IMR-90 (cell line): ENCODE measurements around the gene TAC4. TPM values are rescaled to one million over a fixed set of nuclear protein-coding genes. Genes with fewer than 3 reads are reported as not detected.

Experiments
- ATAC-seq: fragments of 200-7000 bp; cut with Tn5 transposase; 2 replicates; pipeline ENCODE4 v1.9.1; 2020; ENCODE audit warnings: low read depth, mild to moderate bottlenecking, moderate library complexity
- BruUV-seq: library from RNA; stranded (reverse); fragments of 400-500 nt; replicated peaks from 2 replicates; lab custom pipeline; 2021; lab: Mats Ljungman, UMichigan
- CTCF ChIA-PET: fragments of 300-600 bp; formaldehyde crosslinking; extraction: SDS; loops from one replicate; lab custom pipeline; 2021; ENCODE audit warnings: antibody characterized with exemption; lab: Yijun Ruan, JAX
- POLR2A ChIA-PET: fragments of 300-600 bp; sonication (Branson Sonifier 250); formaldehyde crosslinking; loops from one replicate; lab custom pipeline; 2022; ENCODE audit warnings: antibody characterized with exemption; ENCODE audit not compliant: unreplicated experiment; lab: Charles Lee
- DNase-seq: peaks from one replicate; pipeline ENCODE4 v3.0.0; 2013
- H2AFZ ChIP-seq: replicated peaks from 2 replicates; pipeline ENCODE3; 2013; ENCODE audit warnings: low read length, mild to moderate bottlenecking; ENCODE audit not compliant: poor library complexity
- H2AK5ac ChIP-seq: 2 replicates; pipeline ENCODE4 v1.6.1; 2013; ENCODE audit warnings: low read depth, low read length, inconsistent platforms
- H2AK9ac ChIP-seq: replicated peaks from 2 replicates; pipeline ENCODE3; 2013; ENCODE audit warnings: mild to moderate bottlenecking, low read depth, low read length, moderate library complexity; ENCODE audit not compliant: poor library complexity
- H2BK120ac ChIP-seq: 2 replicates; pipeline ENCODE4 v1.6.1; 2013; ENCODE audit warnings: low read depth, low read length, inconsistent platforms
- H2BK15ac ChIP-seq: 3 replicates; pipeline ENCODE4 v1.6.1; 2013; ENCODE audit warnings: low read depth, low read length, inconsistent platforms
- H2BK20ac ChIP-seq: 2 replicates; pipeline ENCODE4 v1.6.1; 2013; ENCODE audit warnings: low read depth, mild to moderate bottlenecking, inconsistent platforms, low read length, moderate library complexity
- H2BK5ac ChIP-seq: 2 replicates; pipeline ENCODE4 v1.6.1; 2013; ENCODE audit warnings: mild to moderate bottlenecking, low read depth, low read length, inconsistent platforms; ENCODE audit not compliant: poor library complexity, severe bottlenecking
- H3K14ac ChIP-seq: replicated peaks from 2 replicates; pipeline ENCODE4 v1.6.1; 2013; ENCODE audit warnings: low read depth, low read length, inconsistent platforms
- H3K18ac ChIP-seq: 2 replicates; pipeline ENCODE4 v1.6.1; 2013; ENCODE audit warnings: low read depth, low read length, control low read depth
- H3K23ac ChIP-seq: 2 replicates; pipeline ENCODE4 v1.6.1; 2013; ENCODE audit warnings: low read depth, low read length, inconsistent platforms
- H3K27ac ChIP-seq: 2 replicates; pipeline ENCODE4 v1.5.1; 2013; ENCODE audit warnings: mild to moderate bottlenecking, control low read depth, low read length; ENCODE audit not compliant: insufficient read depth
- H3K27me3 ChIP-seq: 2 replicates; pipeline ENCODE4 v1.6.1; 2013; ENCODE audit warnings: low read length; ENCODE audit not compliant: control insufficient read depth, insufficient read depth
- H3K36me3 ChIP-seq: 2 replicates; pipeline ENCODE4 v1.6.1; 2013; ENCODE audit warnings: low read length, mixed read lengths; ENCODE audit not compliant: control insufficient read depth, insufficient read depth
- H3K4ac ChIP-seq: 2 replicates; pipeline ENCODE4 v1.6.1; 2013; ENCODE audit warnings: low read depth, low read length, inconsistent platforms
- H3K4me1 ChIP-seq: 2 replicates; pipeline ENCODE4 v1.6.1; 2013; ENCODE audit warnings: low read length, mixed read lengths; ENCODE audit not compliant: control insufficient read depth, insufficient read depth
- H3K4me2 ChIP-seq: 2 replicates; pipeline ENCODE4 v1.6.1; 2013; ENCODE audit warnings: low read depth, mild to moderate bottlenecking, control low read depth, low read length, moderate library complexity
- H3K4me3 ChIP-seq: 2 replicates; pipeline ENCODE4 v1.5.1; 2013; ENCODE audit warnings: low read depth, mild to moderate bottlenecking, control low read depth, low read length, moderate library complexity; ENCODE audit not compliant: insufficient read depth
- H3K56ac ChIP-seq: 2 replicates; pipeline ENCODE4 v1.6.1; 2013; ENCODE audit warnings: low read length, inconsistent platforms; ENCODE audit not compliant: insufficient read depth; ENCODE audit errors: extremely low read depth
- H3K79me1 ChIP-seq, 2 experiments: 2 replicates each; pipeline ENCODE4 v1.6.1; 2013; ENCODE audit warnings: low read length in 2 of 2, inconsistent platforms in 1 of 2, low read depth in 1 of 2
- H3K9ac ChIP-seq: 2 replicates; pipeline ENCODE4 v1.6.1; 2013; ENCODE audit warnings: low read depth, low read length, control low read depth
- H3K9me1 ChIP-seq: 2 replicates; pipeline ENCODE4 v1.6.1; 2013; ENCODE audit warnings: low read length, inconsistent platforms; ENCODE audit not compliant: insufficient read depth
- H3K9me3 ChIP-seq: 2 replicates; pipeline ENCODE4 v1.6.1; 2013; ENCODE audit warnings: low read length; ENCODE audit not compliant: control insufficient read depth, insufficient read depth
- H4K20me1 ChIP-seq: 2 replicates; pipeline ENCODE4 v1.6.1; 2013; ENCODE audit warnings: low read length, inconsistent platforms; ENCODE audit not compliant: insufficient read depth
- H4K5ac ChIP-seq: 2 replicates; pipeline ENCODE4 v1.6.1; 2013; ENCODE audit warnings: mild to moderate bottlenecking, low read depth, low read length, control low read depth
- H4K8ac ChIP-seq, 2 experiments: 2 replicates each; pipeline ENCODE4 v1.6.1; 2013; ENCODE audit warnings: low read depth in 2 of 2, low read length in 2 of 2, control low read depth in 1 of 2, inconsistent platforms in 1 of 2
- H4K91ac ChIP-seq: 2 replicates; pipeline ENCODE4 v1.6.1; 2013; ENCODE audit warnings: low read depth, low read length, inconsistent platforms; ENCODE audit not compliant: insufficient read depth
- BHLHE40 ChIP-seq: fragments of 150-350 bp; IDR thresholded peaks from 2 replicates; pipeline ENCODE4 v1.6.1; 2016; ENCODE audit warnings: mild to moderate bottlenecking, low read depth, low read length
- CEBPB ChIP-seq: IDR thresholded peaks from 2 replicates; pipeline ENCODE4 v1.6.1; 2012; ENCODE audit warnings: low read depth, low read length, improper control_type of control experiment
- CHD1 ChIP-seq: IDR thresholded peaks from 2 replicates; pipeline ENCODE4 v1.6.1; 2012; ENCODE audit warnings: low read depth, low read length, improper control_type of control experiment
- CTCF ChIP-seq: conservative IDR thresholded peaks from 2 replicates; pipeline ENCODE4 v1.5.1; 2012; ENCODE audit warnings: mild to moderate bottlenecking, low read depth, low read length, improper control_type of control experiment
- ELK1 ChIP-seq: fragments of 150-350 bp; IDR thresholded peaks from 2 replicates; pipeline ENCODE4 v1.6.1; 2016; ENCODE audit warnings: low read depth, mild to moderate bottlenecking, low read length, moderate library complexity, borderline replicate concordance
- FOS ChIP-seq: fragments of 150-350 bp; IDR thresholded peaks from 2 replicates; pipeline ENCODE4 v1.6.1; 2016; ENCODE audit warnings: low read depth, low read length
- MAFK ChIP-seq: IDR thresholded peaks from 2 replicates; pipeline ENCODE4 v1.6.1; 2012; ENCODE audit warnings: low read depth, low read length, improper control_type of control experiment
- MAZ ChIP-seq: IDR thresholded peaks from 2 replicates; pipeline ENCODE4 v1.6.1; 2012; ENCODE audit warnings: low read depth, mild to moderate bottlenecking, low read length, improper control_type of control experiment, moderate library complexity, borderline replicate concordance
- MXI1 ChIP-seq: IDR thresholded peaks from 2 replicates; pipeline ENCODE4 v1.6.1; 2012; ENCODE audit warnings: low read depth, mild to moderate bottlenecking, low read length, moderate library complexity, borderline replicate concordance
- POLR2A ChIP-seq: IDR thresholded peaks from 2 replicates; pipeline ENCODE4 v1.6.1; 2012; ENCODE audit warnings: mild to moderate bottlenecking, low read depth, low read length
- RAD21 ChIP-seq: IDR thresholded peaks from 2 replicates; pipeline ENCODE4 v1.6.1; 2012; ENCODE audit warnings: low read length, improper control_type of control experiment
- RCOR1 ChIP-seq: IDR thresholded peaks from 2 replicates; pipeline ENCODE4 v1.6.1; 2012; ENCODE audit warnings: mild to moderate bottlenecking, low read length, improper control_type of control experiment; ENCODE audit not compliant: insufficient replicate concordance
- RFX5 ChIP-seq: IDR thresholded peaks from 2 replicates; pipeline ENCODE4 v1.8.0; 2012; ENCODE audit warnings: low read depth, mild to moderate bottlenecking, low read length, moderate library complexity
- SMC3 ChIP-seq: fragments of 150-350 bp; IDR thresholded peaks from 2 replicates; pipeline ENCODE4 v1.6.1; 2016; ENCODE audit warnings: low read depth, mild to moderate bottlenecking, antibody characterized with exemption, low read length, moderate library complexity
- USF2 ChIP-seq: fragments of 150-350 bp; IDR thresholded peaks from 2 replicates; pipeline ENCODE4 v1.6.1; 2017; ENCODE audit warnings: mild to moderate bottlenecking, antibody characterized with exemption, low read length, low read depth
- WGBS, 2 experiments: methylation state at CpG; one replicate each; pipeline versions ENCODE4 v1.1.5 to v1.1.7; 2013; ENCODE audit warnings: missing lambda C conversion rate in 2 of 2; ENCODE audit not compliant: insufficient read length in 1 of 2; ENCODE audit errors: extremely low coverage in 2 of 2; 5-methylcytosine and 5-hydroxymethylcytosine counted together
- dilution Hi-C: fragments of 300-500 bp; cut with HindIII; formaldehyde crosslinking; loops from one replicate; pipeline ENCODE4 v1.14.3; 2018; ENCODE audit warnings: low sequenced_read_pairs; ENCODE audit not compliant: unreplicated experiment
- in situ Hi-C: fragments of 300-500 bp; cut with MboI; formaldehyde crosslinking; loops from 3 replicates; pipeline ENCODE4 v1.14.3; 2019; ENCODE audit warnings: low sequenced_read_pairs, inconsistent platforms, mixed read lengths
- intact Hi-C: fragments of 100-400 bp; cut with micrococcal nuclease; formaldehyde crosslinking; loops from 2 replicates; pipeline ENCODE4 v1.10.0; 2022
- polyA plus RNA-seq, 3 experiments: library from polyadenylated mRNA; depleted of rRNA; stranded (reverse); fragments of >200 nt; gene quantifications; 2 replicates each; pipeline ENCODE4 v1.2.3, GENCODE V29; 2012; ENCODE audit warnings: low replicate concordance in 1 of 3
- total RNA-seq: library from RNA; depleted of rRNA; stranded (reverse); fragments of >200 nt; gene quantifications from 2 replicates; pipeline ENCODE4 v1.2.3, GENCODE V29; 2012

Gene TAC4
- total and polyA plus RNA-seq, 2 of the 4 experiments (the other 2 are of a cell fraction): not detected

GRCh38 chr17:49887744-49888360 lies 40.0 kb upstream of the TAC4 start:
- Histone ChIP-seq H3K14ac (no peak overlapping the region), H3K4me2 (no peak overlapping the region), H2AK5ac (no peak overlapping the region), H3K23ac (no peak overlapping the region), H3K27me3 (peaks cover 84% of the 10 kb centered on the region), H3K9ac (no peak overlapping the region), H3K9me1 (no peaks in the 10 kb centered on the region), H3K9me3 (peaks cover 5% of the 10 kb centered on the region; the same call in 1 of the 2 replicates), H2AFZ (no peak overlapping the region), H3K4ac (no peak overlapping the region), H2BK120ac (no peak overlapping the region), H4K91ac (no peak overlapping the region), H4K20me1 (no peaks in the 10 kb centered on the region), H3K27ac (no peak overlapping the region), H2BK15ac (no peak overlapping the region), H3K4me3 (no peak overlapping the region), H2AK9ac (no peak overlapping the region), H3K4me1 (no peaks in the 10 kb centered on the region), H2BK20ac (no peak overlapping the region), H4K8ac (no peak overlapping the region), H3K56ac (no peak overlapping the region), H2BK5ac (no peak overlapping the region), H3K36me3 (no peaks in the 10 kb centered on the region), H4K5ac (no peak overlapping the region), H3K79me1 (no peaks in the 10 kb centered on the region), H3K18ac (no peak overlapping the region)
- no peak for DNase-seq
- ATAC-seq: no peak
- intact Hi-C loops (no loop called here), in situ Hi-C loops (loop anchor here (25.0 kb wide), 1 partner anchor 424 kb away; no protein-coding TSS in a partner anchor), dilution Hi-C loops (no loop called here)
- POLR2A ChIA-PET: no interaction called here
- WGBS, 2 experiments: 80% methylated on average over 1 of the region's 9 CpGs; no CpG with 5 or more reads in 1 of the 2 experiments
- no TSS peak for BruUV-seq
- TF ChIP-seq CEBPB (no peak), MXI1 (no peak), FOS (no peak), RCOR1 (no peak), RAD21 (no peak), POLR2A (no peak), MAZ (no peak), RFX5 (no peak), CTCF (no peak), MAFK (no peak), SMC3 (no peak), BHLHE40 (no peak), ELK1 (no peak), USF2 (no peak), CHD1 (no peak)
- CTCF ChIA-PET: interaction anchor here (0.6 to 1.0 kb wide), 3 partner anchors 65 to 200 kb away, joined by 3 to 4 read pairs (median 4); no protein-coding TSS in a partner anchor
